A549 (cell line): ENCODE measurements around the gene CMKLR1. TPM values are rescaled to one million over a fixed set of nuclear protein-coding genes. Genes with fewer than 3 reads are reported as not detected.
A peak's percentile ranks its signal among the peaks of the same experiment; 100 is the strongest.

ENCODE experiments used
- ATAC-seq, 2 experiments: fragments of 200-7000 bp in 1 of 2; fragments of >200 bp in 1 of 2; cut with Nextera tagmentation in 1 of 2; cut with Tn5 transposase in 1 of 2; 3 replicates each; pipeline versions ENCODE4 v1.8.0 to v1.9.1; 2018 to 2020; ENCODE audit warnings: mild to moderate bottlenecking in 1 of 2, moderate library complexity in 1 of 2
- CTCF ChIA-PET: fragments of 300-600 bp; sonication (Branson Sonifier 250); formaldehyde crosslinking; extraction: SDS; loops from one replicate; lab custom pipeline; 2021; ENCODE audit warnings: antibody characterized with exemption, inconsistent platforms; lab: Yijun Ruan, JAX
- POLR2A ChIA-PET: fragments of 350-600 bp; formaldehyde crosslinking; extraction: SDS; loops from one replicate; lab custom pipeline; 2021; ENCODE audit warnings: antibody characterized with exemption, inconsistent platforms; lab: Yijun Ruan, JAX
- DNase-seq, 2 experiments: peaks; one replicate each; pipeline versions ENCODE4 v3.0.0 to v3.0.0-alpha.2; 2011 to 2016; ENCODE audit warnings: low read depth in 1 of 2, low spot score in 1 of 2
- FAIRE-seq: peaks from 2 replicates; lab custom pipeline; 2011; peaks lifted over from hg19 to GRCh38; lab: Jason Lieb, UNC
- H3K27ac ChIP-seq, 2 experiments: fragments of >200 bp; sonication (Bioruptor Twin); formaldehyde crosslinking; 3 replicates each; pipeline ENCODE4 v1.5.1; 2016 to 2017
- H3K4me1 ChIP-seq: fragments of >200 bp; sonication (Bioruptor Twin); formaldehyde crosslinking; 3 replicates; pipeline ENCODE4 v1.6.1; 2016
- H3K4me2 ChIP-seq: fragments of >200 bp; sonication (Bioruptor Twin); formaldehyde crosslinking; 3 replicates; pipeline ENCODE4 v1.6.1; 2016
- H3K4me3 ChIP-seq: fragments of >200 bp; sonication (Bioruptor Twin); formaldehyde crosslinking; 3 replicates; pipeline ENCODE4 v1.5.1; 2016
- H3K9me3 ChIP-seq: fragments of >200 bp; sonication (Bioruptor Twin); formaldehyde crosslinking; 3 replicates; pipeline ENCODE4 v1.6.1; 2016
- ATOH8 ChIP-seq: fragments of 250-450 bp; sonication (Bioruptor Pico); IDR thresholded peaks from 2 replicates; pipeline ENCODE4 v1.5.0; 2020; ENCODE audit warnings: low read depth, mild to moderate bottlenecking, moderate library complexity
- BCL3 ChIP-seq: fragments of >200 bp; sonication (Bioruptor Twin); formaldehyde crosslinking; IDR thresholded peaks from 3 replicates; pipeline ENCODE4 v1.6.1; 2016
- CHD2 ChIP-seq: fragments of 150-350 bp; IDR thresholded peaks from 2 replicates; pipeline ENCODE4 v1.6.1; 2014; ENCODE audit warnings: low read length; ENCODE audit not compliant: partially characterized antibody
- E2F6 ChIP-seq: IDR thresholded peaks from 2 replicates; pipeline ENCODE4 v1.6.1; 2012; ENCODE audit warnings: low read depth, borderline replicate concordance
- FOSB ChIP-seq: fragments of 250-450 bp; sonication (Bioruptor Pico); IDR thresholded peaks from 2 replicates; pipeline ENCODE4 v1.5.0; 2020; ENCODE audit warnings: mild to moderate bottlenecking, moderate library complexity
- FOSL2 ChIP-seq, 2 experiments: fragments of 450-650 bp in 1 of 2; fragments of >200 bp in 1 of 2; sonication (Bioruptor Twin) in 1 of 2; formaldehyde crosslinking; IDR thresholded peaks; 2 replicates each; pipeline versions ENCODE4 v1.5.0 to v1.6.1; 2016 to 2020; ENCODE audit warnings: mild to moderate bottlenecking in 1 of 2, moderate library complexity in 1 of 2
- FOXS1 ChIP-seq: fragments of 250-450 bp; sonication (Bioruptor Pico); IDR thresholded peaks from 2 replicates; pipeline ENCODE4 v1.5.0; 2020; ENCODE audit warnings: mild to moderate bottlenecking, moderate library complexity
- GATA3 ChIP-seq: IDR thresholded peaks from 2 replicates; pipeline ENCODE4 v1.6.1; 2012; ENCODE audit warnings: borderline replicate concordance
- HOXB13 ChIP-seq: fragments of 250-450 bp; sonication (Bioruptor Pico); IDR thresholded peaks from 2 replicates; pipeline ENCODE4 v1.5.0; 2020; ENCODE audit warnings: low read depth, mild to moderate bottlenecking, moderate library complexity
- JUN ChIP-seq, 2 experiments: fragments of >200 bp; sonication (Bioruptor Twin); formaldehyde crosslinking; IDR thresholded peaks; 2 replicates in 1 of 2; 3 replicates in 1 of 2; pipeline ENCODE4 v1.6.1; 2016 to 2017
- JUNB ChIP-seq: fragments of >200 bp; sonication (Bioruptor Twin); formaldehyde crosslinking; IDR thresholded peaks from 2 replicates; pipeline ENCODE4 v1.6.1; 2016
- KDM5A ChIP-seq: fragments of 200-600 bp; sonication (generic); IDR thresholded peaks from 2 replicates; pipeline ENCODE4 v1.6.1; 2016; ENCODE audit warnings: antibody characterized with exemption, mild to moderate bottlenecking
- NFE2L2 ChIP-seq: fragments of 150-350 bp; conservative IDR thresholded peaks from 2 replicates; pipeline ENCODE4 v1.6.1; 2014; ENCODE audit warnings: low read length
- NPAS2 ChIP-seq: fragments of 250-450 bp; sonication (Bioruptor Pico); IDR thresholded peaks from 2 replicates; pipeline ENCODE4 v1.8.0; 2022; ENCODE audit warnings: mild to moderate bottlenecking, moderate library complexity, borderline replicate concordance
- NR3C1 ChIP-seq: fragments of >200 bp; sonication (Bioruptor Twin); formaldehyde crosslinking; IDR thresholded peaks from 3 replicates; pipeline ENCODE4 v1.6.1; 2017
- PHF8 ChIP-seq: fragments of 200-600 bp; sonication (generic); IDR thresholded peaks from 2 replicates; pipeline ENCODE4 v1.6.1; 2016; ENCODE audit warnings: low read depth, mild to moderate bottlenecking, antibody characterized with exemption, moderate library complexity, borderline replicate concordance
- POLR2A ChIP-seq: IDR thresholded peaks from 2 replicates; pipeline ENCODE4 v1.6.1; 2012; ENCODE audit warnings: mild to moderate bottlenecking, low read length
- POLR2AphosphoS2 ChIP-seq: conservative IDR thresholded peaks from 2 replicates; pipeline ENCODE4 v1.6.1; 2012; ENCODE audit warnings: low read length, improper control_type of control experiment, inconsistent platforms
- RAD21 ChIP-seq, 2 experiments: fragments of >200 bp in 1 of 2; sonication (Bioruptor Twin) in 1 of 2; formaldehyde crosslinking in 1 of 2; IDR thresholded peaks in 1 of 2; conservative IDR thresholded peaks in 1 of 2; 2 replicates in 1 of 2; 3 replicates in 1 of 2; pipeline ENCODE4 v1.6.1; 2012 to 2018; ENCODE audit warnings: inconsistent platforms in 1 of 2
- RFX5 ChIP-seq: fragments of 450-650 bp; IDR thresholded peaks from 2 replicates; pipeline ENCODE4 v1.7.1; 2014; ENCODE audit warnings: antibody characterized with exemption, mild to moderate bottlenecking, moderate library complexity
- SREBF2 ChIP-seq: fragments of 450-650 bp; IDR thresholded peaks from 2 replicates; pipeline ENCODE4 v1.6.1; 2014; ENCODE audit warnings: mild to moderate bottlenecking, moderate library complexity
- TFCP2L1 ChIP-seq: fragments of 250-450 bp; sonication (Bioruptor Pico); IDR thresholded peaks from 2 replicates; pipeline ENCODE4 v1.5.0; 2021; ENCODE audit warnings: mild to moderate bottlenecking
- USF2 ChIP-seq: fragments of 450-650 bp; IDR thresholded peaks from 2 replicates; pipeline ENCODE4 v1.6.1; 2014; ENCODE audit warnings: antibody characterized with exemption
- ZFP36 ChIP-seq: fragments of 450-650 bp; IDR thresholded peaks from 2 replicates; pipeline ENCODE4 v1.6.1; 2014; ENCODE audit warnings: borderline replicate concordance; ENCODE audit not compliant: partially characterized antibody
- WGBS: methylation state at CpG from one replicate; pipeline ENCODE4 v1.1.6; 2017; ENCODE audit errors: missing lambda C conversion rate; 5-methylcytosine and 5-hydroxymethylcytosine counted together
- polyA plus RNA-seq, 4 experiments: library from polyadenylated mRNA; depleted of rRNA in 3 of 4; stranded (reverse); fragments of >200 nt; fragmentation: RNase III in 1 of 4; extraction: RNeasy Plus Mini Kit Qiagen cat#74134 plus additional on column Dnase treatment in 1 of 4; gene quantifications; 2 replicates in 3 of 4; 3 replicates in 1 of 4; pipeline ENCODE4 v1.2.3, GENCODE V29; 2011 to 2017

The CMKLR1 gene
- polyA plus RNA-seq, 2 of the 4 experiments (the other 2 are of a cell fraction) = not detected

GRCh38 chr12:108312693-108313189 is 26.4 kb downstream of the CMKLR1 start:
- DNase-seq (no peak), ATAC-seq (peak in 1 of 2 experiments; percentile 52; a peak in 3 of 6 replicates), FAIRE-seq (no peak)
- Histone ChIP-seq H3K4me1 (no peaks in the 10 kb centered on the region), H3K4me3 (no peak overlapping the region), H3K4me2 (no peak overlapping the region), H3K9me3 (no peaks in the 10 kb centered on the region), H3K27ac (no peak overlapping the region)
- TF ChIP-seq POLR2A = no peak
- no peak for TF ChIP-seq RAD21 (conservative IDR thresholded peaks at IDR 0.05 in 1 of 2, IDR thresholded peaks at IDR 0.05 in 1 of 2)
- no peak for TF ChIP-seq JUN (IDR thresholded peaks at IDR 0.05)
- no peak for TF ChIP-seq CHD2
- TF ChIP-seq BCL3 = no peak
- no peak for TF ChIP-seq POLR2AphosphoS2
- TF ChIP-seq ATOH8 (CRISPR knock-in tag) = no peak
- TF ChIP-seq JUNB = no peak
- no peak for TF ChIP-seq ZFP36
- no peak for TF ChIP-seq USF2
- no peak for TF ChIP-seq PHF8
- no peak for TF ChIP-seq FOSB (CRISPR knock-in tag)
- WGBS = 40% methylated on average over 5 of the region's 5 CpGs
- CTCF ChIA-PET = interaction anchor here (1.0 to 1.1 kb wide), 2 partner anchors 11 to 22 kb away, joined by 3 read pairs; no protein-coding TSS in a partner anchor
- POLR2A ChIA-PET = no interaction called here

GRCh38 chr12:108312073-108312659 is 26.9 kb downstream of the CMKLR1 start:
- no peak overlapping the region for H3K4me3 ChIP-seq
- WGBS = 53% methylated on average over 7 of the region's 7 CpGs
- ATAC-seq (no peak), DNase-seq (no peak), FAIRE-seq (no peak)
- no peaks in the 10 kb centered on the region for H3K9me3 ChIP-seq
- no peak overlapping the region for H3K4me2 ChIP-seq
- H3K4me1 ChIP-seq = no peaks in the 10 kb centered on the region
- TF ChIP-seq TFCP2L1 (CRISPR knock-in tag) (no peak), POLR2AphosphoS2 (no peak), RFX5 (no peak), KDM5A (no peak), GATA3 (no peak), E2F6 (no peak), ZFP36 (no peak), RAD21 (conservative IDR thresholded peaks at IDR 0.05 in 1 of 2, IDR thresholded peaks at IDR 0.05 in 1 of 2) (no peak), FOXS1 (no peak), FOSL2 (IDR thresholded peaks at IDR 0.05) (no peak), FOSL2 (CRISPR knock-in tag; IDR thresholded peaks at IDR 0.05) (no peak), HOXB13 (CRISPR knock-in tag) (no peak)
- no peak overlapping the region for H3K27ac ChIP-seq
- ChIA-PET CTCF (no interaction called here), POLR2A (no interaction called here)

GRCh38 chr12:108311605-108312004 is 27.5 kb downstream of the CMKLR1 start:
- no peak for FAIRE-seq
- 53% methylated on average over 4 of the region's 4 CpGs for WGBS

More at GRCh38 chr12:108311605-108312004, 27.5 kb downstream of the CMKLR1 start:
- Histone ChIP-seq H3K4me2 (no peak overlapping the region), H3K27ac (no peak overlapping the region), H3K4me1 (no peaks in the 10 kb centered on the region), H3K4me3 (no peak overlapping the region), H3K9me3 (no peaks in the 10 kb centered on the region)
- no peak for DNase-seq
- TF ChIP-seq NR3C1 (no peak), RFX5 (no peak), E2F6 (no peak), SREBF2 (no peak), NFE2L2 (no peak), NPAS2 (CRISPR knock-in tag) (no peak), GATA3 (no peak)
- POLR2A ChIA-PET = no interaction called here
- CTCF ChIA-PET = no interaction called here
- ATAC-seq = no peak
